Measurements from ENCODE around the gene PRSS8.

Gene PRSS8

DNA sequence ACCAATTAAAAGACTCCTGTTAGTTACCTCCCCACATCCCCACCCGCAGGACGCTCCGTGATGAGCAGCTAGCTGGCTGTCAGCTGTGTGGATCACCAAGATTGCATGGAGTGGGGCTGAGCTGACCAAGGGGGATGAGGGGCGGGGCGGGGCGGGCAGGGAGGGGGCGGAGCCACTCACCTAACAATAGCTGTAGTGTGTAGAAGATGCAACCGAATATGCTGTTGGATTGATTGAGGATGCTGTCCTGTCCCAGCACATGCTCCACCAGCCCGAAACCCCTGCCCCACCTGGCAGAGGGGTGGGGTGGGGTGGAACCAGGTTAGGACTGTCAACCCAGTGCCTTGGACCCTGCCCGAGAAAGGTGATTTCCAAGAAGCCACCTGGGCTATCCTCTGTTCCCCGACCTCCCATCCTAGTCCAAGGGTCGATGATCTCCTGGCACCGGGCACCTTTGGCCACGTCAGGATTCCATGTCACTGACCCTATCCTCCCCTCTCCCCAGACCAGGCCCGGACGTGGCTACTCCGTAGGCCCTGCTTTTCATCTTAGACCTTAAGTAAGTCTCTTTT lies 42.3 kb downstream of the PRSS8 start:
- Histone ChIP-seq H3K79me2 (ENCODE audit: insufficient read depth, low read length) (peaks cover 44% of the 10 kb centered on the region), H3K9me3 (ENCODE audit: insufficient read depth, low read depth, low read length) (no peaks in the 10 kb centered on the region), H3K9me2 (replicated peaks; ENCODE audit: low read depth, low read length) (no peaks in the 10 kb centered on the region), H2AFZ (ENCODE audit: low read length) (no peak overlapping the region), H3K27me3 (ENCODE audit: insufficient read depth, low read length, poor library complexity, severe bottlenecking) (no peaks in the 10 kb centered on the region), H3K4me3 (ENCODE audit: low read length, poor library complexity, severe bottlenecking) (peak overlapping the region; percentile 94), H3K36me3 (ENCODE audit: insufficient read depth, low read length) (peaks cover 10% of the 10 kb centered on the region; the same call in 1 of the 2 replicates), H3K9ac (ENCODE audit: low read depth, low read length, poor library complexity, severe bottlenecking) (peak overlapping the region; percentile 89), H3K4me1 (ENCODE audit: insufficient read depth, low read length, poor library complexity, severe bottlenecking) (peaks cover 21% of the 10 kb centered on the region), H4K20me1 (ENCODE audit: insufficient read depth, low read length, poor library complexity, severe bottlenecking) (peaks cover 14% of the 10 kb centered on the region), H3F3A (ENCODE audit: low read depth) (no peaks in the 10 kb centered on the region), H3K4me2 (ENCODE audit: low read depth, low read length, poor library complexity, severe bottlenecking) (peak overlapping the region; percentile 90)
- TF ChIP-seq, protein P1, sequence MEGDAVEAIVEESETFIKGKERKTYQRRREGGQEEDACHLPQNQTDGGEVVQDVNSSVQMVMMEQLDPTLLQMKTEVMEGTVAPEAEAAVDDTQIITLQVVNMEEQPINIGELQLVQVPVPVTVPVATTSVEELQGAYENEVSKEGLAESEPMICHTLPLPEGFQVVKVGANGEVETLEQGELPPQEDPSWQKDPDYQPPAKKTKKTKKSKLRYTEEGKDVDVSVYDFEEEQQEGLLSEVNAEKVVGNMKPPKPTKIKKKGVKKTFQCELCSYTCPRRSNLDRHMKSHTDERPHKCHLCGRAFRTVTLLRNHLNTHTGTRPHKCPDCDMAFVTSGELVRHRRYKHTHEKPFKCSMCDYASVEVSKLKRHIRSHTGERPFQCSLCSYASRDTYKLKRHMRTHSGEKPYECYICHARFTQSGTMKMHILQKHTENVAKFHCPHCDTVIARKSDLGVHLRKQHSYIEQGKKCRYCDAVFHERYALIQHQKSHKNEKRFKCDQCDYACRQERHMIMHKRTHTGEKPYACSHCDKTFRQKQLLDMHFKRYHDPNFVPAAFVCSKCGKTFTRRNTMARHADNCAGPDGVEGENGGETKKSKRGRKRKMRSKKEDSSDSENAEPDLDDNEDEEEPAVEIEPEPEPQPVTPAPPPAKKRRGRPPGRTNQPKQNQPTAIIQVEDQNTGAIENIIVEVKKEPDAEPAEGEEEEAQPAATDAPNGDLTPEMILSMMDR (conservative IDR thresholded peaks at IDR 0.05; ENCODE audit: low read length): no peak
- no peak for TF ChIP-seq EZH2phosphoT487 (IDR thresholded peaks at IDR 0.05; ENCODE audit: borderline replicate concordance)

DNA sequence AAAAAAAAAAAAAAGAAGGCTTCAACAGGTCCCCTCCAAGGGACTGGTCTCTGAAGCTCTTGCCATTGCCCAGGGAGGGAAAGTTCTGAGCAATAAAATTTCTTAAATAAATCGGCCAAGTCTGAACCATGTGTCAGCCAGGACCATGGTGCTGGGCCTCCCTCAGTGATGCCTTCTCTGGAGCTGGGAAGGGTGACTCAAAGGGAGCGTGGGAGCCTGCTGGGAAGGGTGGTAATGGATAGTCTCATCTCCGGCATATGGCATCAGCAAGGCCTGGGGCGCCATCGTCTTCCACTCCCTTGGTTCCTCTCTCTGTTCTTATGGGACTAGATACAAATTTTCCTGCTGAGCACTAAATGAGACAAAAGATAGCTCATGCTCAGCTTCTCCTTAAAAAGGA lies 43.2 kb downstream of the PRSS8 start:
- H3K9me3 ChIP-seq (ENCODE audit: insufficient read depth, low read depth, low read length): no peaks in the 10 kb centered on the region
- peaks cover 21% of the 10 kb centered on the region for H3K4me1 ChIP-seq (ENCODE audit: insufficient read depth, low read length, poor library complexity, severe bottlenecking)
- peaks cover 10% of the 10 kb centered on the region; the same call in 1 of the 2 replicates for H3K36me3 ChIP-seq (ENCODE audit: insufficient read depth, low read length)
- peak overlapping the region; percentile 90 for H3K4me2 ChIP-seq (ENCODE audit: low read depth, low read length, poor library complexity, severe bottlenecking)
- no peaks in the 10 kb centered on the region for H3F3A ChIP-seq (ENCODE audit: low read depth)
- TF ChIP-seq, protein P1 (conservative IDR thresholded peaks at IDR 0.05; ENCODE audit: low read length): no peak
- no peak for TF ChIP-seq EZH2phosphoT487 (IDR thresholded peaks at IDR 0.05; ENCODE audit: borderline replicate concordance)
- H3K4me3 ChIP-seq (ENCODE audit: low read length, poor library complexity, severe bottlenecking): peak overlapping the region; percentile 94
- H4K20me1 ChIP-seq (ENCODE audit: insufficient read depth, low read length, poor library complexity, severe bottlenecking): peaks cover 14% of the 10 kb centered on the region
- peaks cover 44% of the 10 kb centered on the region for H3K79me2 ChIP-seq (ENCODE audit: insufficient read depth, low read length)
- H3K9me2 ChIP-seq (replicated peaks; ENCODE audit: low read depth, low read length): no peaks in the 10 kb centered on the region
- no peak overlapping the region for H2AFZ ChIP-seq (ENCODE audit: low read length)
- no peaks in the 10 kb centered on the region for H3K27me3 ChIP-seq (ENCODE audit: insufficient read depth, low read length, poor library complexity, severe bottlenecking)
- peak overlapping the region; percentile 89 for H3K9ac ChIP-seq (ENCODE audit: low read depth, low read length, poor library complexity, severe bottlenecking)

DNA sequence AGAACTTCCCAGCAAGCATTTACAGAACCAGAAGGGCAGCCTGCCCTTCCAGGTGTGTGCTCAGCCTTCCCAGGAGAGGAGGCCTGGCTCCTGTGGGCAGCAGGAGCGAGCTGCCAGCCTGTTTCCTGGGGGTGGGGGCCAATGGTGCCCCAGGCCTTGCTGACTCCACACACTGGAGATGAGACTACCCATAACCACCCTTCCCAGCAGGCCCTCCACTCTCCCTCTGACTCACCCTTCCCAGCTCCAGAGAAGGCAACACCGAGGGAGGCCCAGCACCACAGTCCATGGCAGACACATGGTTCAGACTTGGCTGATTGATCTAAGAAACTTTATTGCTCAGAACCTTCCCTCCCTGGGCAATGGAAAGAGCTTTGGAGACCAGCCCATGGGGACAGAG lies 45.0 kb downstream of the PRSS8 start:
- Histone ChIP-seq H2AFZ (ENCODE audit: low read length) (no peak overlapping the region), H4K20me1 (ENCODE audit: insufficient read depth, low read length, poor library complexity, severe bottlenecking) (peaks cover 14% of the 10 kb centered on the region), H3K4me1 (ENCODE audit: insufficient read depth, low read length, poor library complexity, severe bottlenecking) (peaks cover 21% of the 10 kb centered on the region), H3K4me2 (ENCODE audit: low read depth, low read length, poor library complexity, severe bottlenecking) (peak overlapping the region; percentile 26), H3K9ac (ENCODE audit: low read depth, low read length, poor library complexity, severe bottlenecking) (no peak overlapping the region), H3K36me3 (ENCODE audit: insufficient read depth, low read length) (peaks cover 13% of the 10 kb centered on the region; the same call in 1 of the 2 replicates), H3K9me2 (replicated peaks; ENCODE audit: low read depth, low read length) (no peaks in the 10 kb centered on the region), H3K9me3 (ENCODE audit: insufficient read depth, low read depth, low read length) (no peaks in the 10 kb centered on the region), H3K4me3 (ENCODE audit: low read length, poor library complexity, severe bottlenecking) (no peak overlapping the region), H3K79me2 (ENCODE audit: insufficient read depth, low read length) (peaks cover 44% of the 10 kb centered on the region), H3F3A (ENCODE audit: low read depth) (no peaks in the 10 kb centered on the region), H3K27me3 (ENCODE audit: insufficient read depth, low read length, poor library complexity, severe bottlenecking) (no peaks in the 10 kb centered on the region)
- TF ChIP-seq EZH2phosphoT487 (IDR thresholded peaks at IDR 0.05; ENCODE audit: borderline replicate concordance): no peak
- TF ChIP-seq, protein P1 (conservative IDR thresholded peaks at IDR 0.05; ENCODE audit: low read length): no peak
